ENCODE data around the gene GHRL.
"Not testable (repeated sequence)": the region's sequence is repeated elsewhere in the genome, so short reads cannot be mapped to it uniquely, and the experiment has no call there.

The GHRL gene

DNA sequence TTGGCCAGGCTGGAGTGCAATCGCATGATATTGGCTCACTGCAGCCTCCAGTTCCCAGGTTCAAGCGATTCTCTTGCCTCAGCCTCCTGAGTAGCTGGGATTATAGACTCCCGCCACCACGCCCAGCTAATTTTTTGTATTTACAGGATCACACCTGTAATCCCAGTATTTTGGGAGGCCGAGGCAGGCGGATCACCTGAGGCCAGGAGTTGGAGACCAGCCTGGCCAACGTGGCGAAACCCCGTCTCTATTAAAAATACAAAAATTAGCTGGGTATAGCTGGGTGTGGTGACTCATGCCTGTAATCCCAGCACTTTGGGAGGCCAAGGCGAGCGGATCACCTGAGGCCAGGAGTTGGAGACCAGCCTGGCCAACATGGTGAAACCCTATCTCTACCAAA, 20.3 kb downstream of the GHRL start:
- DNase-seq: not testable (repeated sequence)

DNA sequence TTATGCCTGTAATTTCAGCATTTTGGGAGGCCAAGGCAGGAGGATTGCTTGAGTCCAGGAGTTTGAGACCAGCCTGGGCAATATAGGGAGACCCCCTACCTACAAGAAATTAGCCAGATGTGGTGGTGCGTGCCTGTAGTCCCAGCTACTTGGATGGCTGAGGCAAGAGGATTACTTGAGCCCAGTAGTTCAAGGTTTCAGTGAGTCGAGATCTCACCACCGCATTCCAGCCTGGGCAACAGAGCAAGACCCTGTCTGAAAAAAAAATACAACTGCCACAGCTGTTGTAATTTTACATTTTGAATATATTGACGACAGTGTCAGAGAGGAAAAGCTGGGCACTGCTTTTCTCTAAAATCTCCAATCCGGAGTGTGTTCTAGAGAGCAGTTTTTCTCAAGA, 23.3 kb downstream of the GHRL start:
- no peak for DNase-seq

DNA sequence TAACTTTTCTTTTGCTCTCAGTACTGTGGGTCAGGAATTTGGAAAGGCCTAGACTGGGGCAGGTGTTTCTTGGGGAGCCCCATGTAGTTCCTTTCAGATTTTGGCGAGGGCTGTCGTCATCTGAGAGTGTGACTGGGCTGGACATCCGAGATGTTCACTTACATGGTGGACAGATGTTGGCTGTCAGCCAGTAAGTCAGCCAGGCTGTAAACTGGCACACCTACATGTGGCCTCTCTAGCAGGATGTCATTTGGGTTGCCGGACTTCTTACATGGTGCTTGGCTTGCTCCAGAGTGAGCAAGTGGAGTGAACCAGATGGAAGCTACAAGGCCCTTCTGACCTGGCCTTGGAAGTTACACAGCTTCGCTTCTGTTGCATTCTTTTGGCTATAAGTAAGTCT, 23.8 kb downstream of the GHRL start:
- no peak for DNase-seq

DNA sequence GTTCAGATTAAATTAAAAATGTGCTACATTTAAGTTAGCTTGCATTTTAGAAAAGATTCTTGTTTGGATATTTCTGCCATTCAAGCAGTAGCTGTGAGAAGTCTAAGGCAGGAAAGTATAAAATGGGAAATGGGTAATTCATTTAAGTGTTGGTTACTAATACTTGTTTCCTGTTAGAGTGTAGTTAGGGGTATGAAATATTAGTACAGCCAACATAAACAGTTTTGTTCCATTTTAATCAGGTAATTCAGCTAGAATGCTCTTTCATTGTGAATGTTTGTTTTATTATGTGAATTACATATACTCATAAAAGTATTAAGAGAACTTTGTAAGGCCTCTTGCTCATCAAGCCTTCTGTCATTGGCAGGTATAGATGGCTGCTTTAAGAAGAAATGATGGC, 24.6 kb downstream of the GHRL start:
- no peak for DNase-seq

DNA sequence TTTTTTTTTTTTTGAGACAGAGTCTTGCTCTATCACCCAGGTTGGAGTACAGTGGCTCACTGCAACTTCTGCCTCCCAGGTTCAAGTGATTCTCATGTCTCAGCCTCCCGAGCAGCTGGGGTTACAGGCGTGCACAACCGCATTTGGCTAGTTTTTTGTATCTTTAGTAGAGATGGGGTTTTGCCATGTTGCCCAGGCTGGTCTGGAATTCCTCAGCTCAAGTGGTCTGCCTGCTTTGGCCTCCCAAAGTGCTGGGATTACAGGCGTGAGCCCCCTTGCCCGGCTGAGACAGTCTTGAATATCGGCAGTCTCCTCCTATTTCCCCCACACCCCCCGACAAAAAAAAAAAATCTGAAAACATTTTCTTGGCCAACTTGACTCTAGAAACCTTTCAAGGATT, 25.8 kb downstream of the GHRL start:
- not testable (repeated sequence) for DNase-seq

DNA sequence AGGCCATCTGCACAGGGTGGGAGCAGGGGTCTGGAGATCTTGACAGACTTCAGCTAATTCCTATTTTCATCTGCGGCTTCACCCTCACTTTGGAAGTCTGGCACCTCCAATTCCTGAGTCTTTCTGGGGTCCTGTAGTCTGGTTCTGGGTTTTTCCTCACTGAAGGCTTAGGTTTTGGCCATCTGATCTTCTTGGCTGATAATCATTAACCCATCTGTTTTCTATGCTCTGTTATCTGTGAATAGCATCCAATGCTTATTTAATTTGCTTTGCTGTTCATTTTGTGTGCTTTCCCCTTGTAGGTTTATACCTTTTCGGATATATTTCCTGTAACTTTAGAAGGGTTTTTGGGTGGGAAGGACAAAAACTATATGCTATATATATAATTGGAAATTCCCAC, 26.9 kb downstream of the GHRL start:
- DNase-seq: no peak

DNA sequence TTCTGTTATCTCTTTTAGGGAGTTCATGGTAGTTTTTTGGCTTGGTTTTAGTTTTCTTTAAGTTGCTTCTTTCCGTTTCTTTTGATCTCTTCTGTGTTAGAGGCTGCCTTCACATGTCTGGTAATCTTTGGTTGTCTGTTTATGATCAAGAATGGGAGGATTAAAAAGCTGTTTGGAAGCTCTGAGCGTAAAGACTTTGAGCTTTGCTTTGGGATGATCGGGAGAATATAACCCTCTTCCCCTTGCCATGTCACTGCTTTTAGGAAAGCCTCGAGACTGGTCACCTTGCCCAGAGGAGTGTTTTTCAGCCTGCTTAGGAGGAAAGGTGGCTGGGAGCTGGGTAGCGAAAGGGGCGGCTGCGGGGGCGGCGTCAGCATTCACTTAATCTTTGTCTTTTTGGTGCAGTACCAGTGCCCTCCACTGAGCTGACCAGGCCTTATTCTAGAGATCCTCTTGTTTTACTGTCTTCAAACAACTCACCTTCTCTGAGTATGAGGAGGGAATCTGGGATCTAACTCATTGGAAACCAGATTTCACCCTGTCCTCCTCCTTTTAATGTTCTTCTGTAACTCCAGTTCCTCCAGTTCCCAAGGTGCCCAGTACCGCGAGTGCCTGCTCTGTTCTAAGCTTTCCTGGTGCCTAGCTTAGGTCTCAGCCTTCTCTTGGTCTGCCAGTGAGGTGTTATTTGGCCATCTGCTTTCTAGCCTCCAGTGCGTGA, 28.9 kb downstream of the GHRL start:
- DNase-seq: peak; percentile 49 to 68

DNA sequence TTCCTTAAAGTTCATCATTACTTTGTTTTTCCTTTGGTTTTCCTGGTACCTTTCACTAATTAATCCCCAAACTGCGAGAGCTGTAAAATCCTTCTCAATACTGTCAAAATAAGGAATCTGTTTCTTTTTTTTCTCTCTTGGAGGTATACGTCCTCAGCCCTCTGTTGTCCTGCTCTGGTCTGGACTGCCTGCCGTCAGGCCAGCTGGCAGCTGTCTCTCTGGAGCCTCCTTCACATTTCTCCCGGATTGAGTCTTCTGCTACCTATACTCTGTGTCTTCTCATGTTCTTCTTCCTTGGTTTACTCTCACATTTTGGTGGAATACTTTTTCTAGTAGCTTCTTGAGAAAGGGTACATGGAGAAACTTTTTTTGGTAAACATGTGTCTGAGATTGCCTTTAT, 30.7 kb downstream of the GHRL start:
- no peak for DNase-seq

DNA sequence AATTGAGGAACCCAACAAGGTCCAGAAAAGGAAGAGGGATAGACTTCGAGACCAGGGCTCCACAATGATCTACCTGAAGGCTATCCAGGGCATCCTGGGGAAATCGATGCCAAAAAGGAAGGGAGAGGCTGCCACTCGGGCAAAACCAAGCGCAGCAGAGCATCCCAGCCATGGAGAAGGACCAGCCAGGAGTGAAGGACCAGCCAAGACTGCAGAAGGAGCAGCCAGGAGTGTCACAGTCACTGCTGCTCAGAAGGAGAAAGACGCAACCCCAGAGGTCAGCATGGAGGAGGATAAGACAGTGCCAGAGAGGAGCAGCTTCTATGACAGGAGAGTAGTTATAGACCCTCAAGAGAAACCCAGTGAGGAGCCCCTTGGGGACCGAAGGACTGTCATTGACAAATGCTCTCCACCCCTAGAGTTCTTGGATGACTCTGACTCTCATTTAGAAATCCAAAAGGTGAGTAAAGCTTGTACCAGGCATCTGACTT, 32.5 kb downstream of the GHRL start:
- no peak for DNase-seq

DNA sequence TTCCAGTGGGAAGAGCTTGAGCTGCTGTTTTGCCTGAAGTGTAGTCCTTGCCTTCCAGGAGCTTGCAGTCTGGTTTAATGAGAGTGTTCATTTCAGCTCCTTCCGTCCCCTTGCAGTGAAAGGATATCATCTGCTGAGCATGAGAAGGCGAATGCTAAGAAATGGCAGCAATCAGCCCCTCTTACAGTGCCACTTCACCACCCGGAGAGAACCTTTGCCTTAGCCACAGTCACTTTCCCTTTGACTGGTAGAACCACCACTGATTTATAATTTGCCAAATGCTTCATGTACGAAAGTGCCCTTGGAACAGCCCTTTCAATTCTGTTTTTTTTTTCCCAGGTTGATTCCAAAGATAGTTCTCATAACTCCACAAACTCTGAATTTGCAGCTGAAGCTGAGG, 32.9 kb downstream of the GHRL start:
- DNase-seq: no peak

DNA sequence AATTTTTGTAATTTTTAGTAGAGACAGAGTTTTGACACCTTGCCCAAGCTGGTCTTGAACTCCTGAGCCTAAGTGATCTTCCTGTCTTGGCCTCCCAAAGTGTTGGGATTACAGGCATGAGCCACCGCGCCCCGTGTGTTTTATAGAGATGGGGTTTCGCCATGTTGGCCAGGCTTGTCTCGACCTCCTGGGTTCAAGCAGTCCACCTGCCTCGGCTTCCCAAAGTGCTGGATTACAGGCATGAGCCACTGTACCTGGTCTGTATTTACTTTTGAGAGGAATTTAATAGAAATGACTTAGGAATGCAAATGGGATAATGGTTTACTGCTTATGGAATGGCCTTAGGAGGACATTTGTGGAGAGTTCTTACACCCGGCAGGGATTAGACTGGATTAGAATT, 33.7 kb downstream of the GHRL start:
- DNase-seq: no peak

DNA sequence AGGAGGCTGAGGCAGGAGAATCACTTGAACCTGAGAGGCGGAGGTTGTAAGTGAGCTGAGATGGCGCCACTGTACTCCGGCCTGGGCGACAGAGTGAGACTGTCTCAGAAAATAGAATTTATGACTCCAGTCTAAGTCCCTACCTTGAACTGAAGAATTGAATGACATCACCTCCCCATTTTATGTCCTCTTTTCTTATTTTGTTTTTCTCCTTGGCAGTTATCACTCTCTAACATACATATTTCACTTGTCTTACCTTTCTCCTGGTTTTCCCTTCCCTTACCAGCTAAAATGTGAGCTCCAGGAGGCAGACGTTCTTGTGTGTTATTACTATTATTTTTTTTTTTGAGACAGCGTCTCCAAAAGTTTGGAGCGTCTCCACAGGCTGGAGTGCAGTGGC, 36.9 kb downstream of the GHRL start:
- no peak for DNase-seq

DNA sequence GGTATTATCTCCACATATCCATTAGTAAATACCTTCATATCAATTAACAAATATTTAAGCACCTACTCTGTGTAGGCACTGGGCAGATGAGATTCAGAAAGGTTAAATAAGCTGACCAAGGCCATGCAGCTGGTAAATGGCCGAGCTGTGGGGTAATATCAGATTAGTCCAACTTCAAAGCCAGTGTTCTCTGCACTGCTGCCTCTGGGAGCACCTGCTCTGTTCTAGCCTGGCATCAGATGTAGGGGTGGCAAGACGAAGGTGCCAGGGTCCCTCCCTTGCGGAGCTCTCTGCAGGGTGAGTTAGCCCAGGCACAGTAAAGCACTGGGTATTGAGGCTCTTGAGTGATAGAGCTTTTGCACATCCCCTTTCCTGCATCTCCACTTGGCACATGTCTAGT, 39.0 kb downstream of the GHRL start:
- DNase-seq: no peak

DNA sequence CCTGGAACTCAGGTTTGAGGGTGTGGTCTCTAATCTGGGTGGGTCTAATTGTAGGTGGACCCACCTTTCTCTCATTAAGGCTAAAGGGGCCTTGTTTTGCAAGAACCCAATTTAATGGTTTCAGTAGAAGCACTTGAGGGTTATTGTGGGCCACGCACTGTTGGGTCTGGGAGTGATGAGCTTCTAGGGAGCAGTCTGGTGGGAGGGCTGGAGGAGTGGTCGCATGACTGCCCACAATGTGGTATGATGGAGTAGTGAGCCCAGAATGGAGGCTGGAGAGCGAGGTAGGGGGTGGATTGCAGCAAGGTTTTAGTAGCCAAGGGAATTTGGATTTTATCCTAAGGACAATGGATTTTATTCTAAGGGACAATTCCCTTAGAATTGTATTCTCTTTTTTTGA, 41.7 kb downstream of the GHRL start:
- no peak for DNase-seq

DNA sequence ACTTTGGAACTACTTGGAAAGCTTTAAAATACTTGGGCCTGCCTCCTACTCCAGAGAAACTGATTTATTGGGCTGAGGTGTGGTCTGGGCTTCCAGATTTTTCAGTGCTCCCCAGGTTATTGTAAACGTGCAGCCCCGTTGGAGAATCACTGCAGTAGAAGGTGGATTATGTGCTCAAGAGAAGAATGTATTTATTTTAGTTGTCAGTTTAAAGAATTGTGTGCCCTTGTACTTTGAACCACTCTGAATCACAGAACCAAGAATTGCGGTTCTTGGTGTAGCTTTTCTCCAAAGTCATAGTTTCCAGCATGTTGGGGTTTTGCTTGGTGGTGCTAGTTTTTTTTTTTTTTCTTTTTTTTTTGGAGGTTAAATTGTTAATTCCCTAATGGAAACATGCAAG, 42.9 kb downstream of the GHRL start:
- no peak for DNase-seq

DNA sequence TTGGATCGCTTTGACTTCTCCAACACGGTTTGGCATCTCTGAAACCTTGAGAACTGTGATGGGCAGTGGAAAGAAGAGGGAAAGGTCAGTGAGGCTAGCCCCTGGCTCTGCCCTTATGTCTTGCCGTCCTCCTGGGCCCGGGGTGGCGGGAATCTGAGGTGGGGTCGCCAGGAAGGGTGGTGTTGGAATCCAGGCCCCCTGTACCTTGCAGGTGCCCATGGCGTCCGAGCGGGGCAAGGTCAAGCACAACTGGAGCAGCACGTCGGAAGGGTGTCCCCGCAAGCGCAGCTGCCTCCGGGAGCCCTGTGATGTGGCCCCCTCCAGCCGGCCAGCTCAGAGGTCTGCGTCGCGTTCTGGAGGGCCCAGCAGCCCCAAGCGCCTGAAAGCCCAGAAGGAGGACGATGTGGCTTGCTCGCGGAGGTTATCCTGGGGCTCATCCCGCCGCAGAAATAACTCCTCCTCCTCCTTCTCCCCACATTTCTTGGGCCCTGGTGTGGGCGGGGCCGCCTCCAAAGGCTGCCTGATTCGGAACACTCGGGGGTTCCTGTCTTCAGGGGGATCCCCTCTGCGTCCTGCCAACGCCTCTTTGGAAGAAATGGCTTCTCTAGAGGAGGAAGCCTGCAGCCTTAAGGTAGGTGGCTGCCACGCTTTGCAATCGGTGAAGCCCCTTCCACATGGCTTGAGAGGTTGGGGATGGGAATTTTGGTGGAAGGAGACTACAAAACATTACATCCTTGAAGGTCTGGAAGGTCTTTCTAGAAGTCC, 43.6 kb downstream of the GHRL start:
- DNase-seq: peak; percentile 41 to 60

DNA sequence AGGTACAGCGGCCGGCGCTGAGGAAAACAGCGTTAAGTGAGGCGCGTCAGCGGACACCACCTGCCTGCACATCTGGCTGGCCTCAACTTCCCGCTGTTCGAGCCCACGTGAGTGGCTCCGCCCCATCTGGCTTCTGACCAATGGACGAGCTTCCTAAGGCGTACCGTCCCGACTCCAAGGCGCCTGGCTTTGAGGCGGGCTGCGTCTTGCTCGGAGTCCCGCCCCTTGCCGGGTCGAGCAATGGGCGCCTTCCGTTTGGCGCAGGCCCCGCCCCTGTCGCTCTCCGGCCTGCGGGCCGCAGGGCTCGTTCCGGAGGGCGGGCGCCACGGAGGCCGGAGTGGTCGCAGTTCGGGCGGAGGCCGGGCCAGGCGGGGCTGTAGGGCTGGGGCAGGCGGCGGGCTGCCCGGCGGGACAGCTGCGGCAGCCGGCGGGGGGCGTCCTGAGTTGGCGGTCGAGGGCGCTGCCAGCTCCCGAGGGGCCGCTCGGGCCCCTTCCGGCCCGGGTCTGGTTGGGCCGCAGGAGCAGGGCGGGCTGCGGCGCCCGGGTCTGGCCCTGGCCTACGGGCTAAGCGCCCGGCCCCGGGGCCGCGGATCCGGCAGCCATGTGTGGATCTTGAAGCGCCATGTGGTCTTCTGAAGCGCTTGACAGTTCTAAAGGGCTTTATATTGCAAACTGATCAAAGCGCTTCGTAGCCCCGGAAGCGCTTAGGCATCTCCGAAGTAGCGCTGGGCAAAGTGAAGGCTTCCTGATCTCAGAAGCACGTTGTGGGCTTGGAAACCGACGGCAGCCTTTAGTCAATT, 44.4 kb downstream of the GHRL start, which contains the start of gene TATDN2:
TATDN2 (plus strand) TSS at position 276 of the 800 bp plus-strand sequence. CDS start 742 bp downstream, outside the sequence.
- peak; percentile 94 to 96 for DNase-seq

DNA sequence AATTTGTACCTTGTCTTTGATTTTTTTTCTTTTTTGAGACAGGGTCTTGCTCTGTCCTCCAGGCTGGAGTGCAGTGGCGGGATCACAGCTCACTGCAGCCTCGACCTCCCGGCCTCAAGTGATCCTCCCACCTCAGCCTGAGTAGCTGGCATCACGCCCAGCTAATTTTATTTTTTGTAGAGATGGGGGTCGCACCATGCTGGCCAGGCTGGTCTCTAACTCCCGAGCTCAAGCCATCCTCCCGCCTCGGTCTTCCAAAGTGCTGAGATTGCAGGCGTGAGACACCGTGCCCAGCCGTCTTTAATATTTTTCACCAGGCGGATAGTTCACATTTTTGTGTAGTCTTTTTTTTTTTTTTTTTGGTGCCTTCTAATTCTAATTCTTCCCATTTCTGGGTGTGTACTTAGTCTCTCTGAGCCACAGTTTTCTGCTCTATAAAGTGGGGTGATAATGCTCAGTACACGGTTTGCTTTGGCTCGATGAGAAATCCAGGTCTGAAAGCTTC, 45.0 kb downstream of the GHRL start:
- DNase-seq: no peak

DNA sequence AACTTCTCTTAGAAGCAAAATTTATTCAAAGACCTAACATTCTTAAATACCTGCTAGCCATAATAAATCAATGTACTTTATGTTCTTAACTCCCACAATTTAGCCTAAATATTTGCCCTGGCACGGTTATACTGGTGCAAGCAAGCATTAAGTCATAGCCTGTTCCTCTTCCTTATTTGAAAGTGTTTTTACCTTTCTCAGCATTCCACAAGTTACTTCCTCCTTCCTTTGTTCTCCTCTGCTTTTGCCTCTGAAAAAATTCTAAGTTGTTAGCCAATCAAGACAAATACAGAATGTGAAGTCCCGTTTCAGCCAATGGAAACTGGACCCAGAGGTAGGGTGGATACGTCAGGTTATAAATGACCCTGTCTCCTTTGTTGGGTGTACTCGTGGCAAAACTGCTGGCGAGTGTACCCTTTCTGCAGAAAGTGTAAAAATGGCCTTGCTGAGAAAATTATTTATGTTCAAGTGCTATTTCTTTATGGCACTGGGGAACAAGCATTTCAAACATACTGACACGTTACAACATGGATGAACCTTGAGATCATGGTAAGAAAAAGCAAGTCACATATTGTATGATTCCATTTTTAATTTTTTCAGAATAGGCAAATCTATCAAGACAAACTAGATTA, 47.5 kb downstream of the GHRL start:
- DNase-seq: no peak

DNA sequence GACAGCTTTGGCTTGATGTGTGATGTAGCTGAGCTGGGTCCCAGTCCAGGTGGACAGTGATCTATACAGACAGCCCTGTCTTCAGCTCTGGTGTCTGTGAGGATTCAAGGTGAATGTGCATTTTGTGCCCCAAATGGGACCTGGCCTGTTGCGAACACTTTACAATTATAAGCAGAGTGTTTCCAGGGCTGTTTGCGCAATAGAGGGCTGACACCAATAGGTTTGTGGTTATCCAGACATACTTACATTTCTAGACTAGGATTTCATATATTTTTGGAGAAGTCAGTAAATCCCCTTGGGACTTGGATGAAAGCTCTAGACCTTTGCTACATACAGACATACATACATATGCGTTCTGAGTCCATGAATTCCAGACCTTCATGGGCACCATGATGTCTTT, 48.7 kb downstream of the GHRL start:
- no peak for DNase-seq

DNA sequence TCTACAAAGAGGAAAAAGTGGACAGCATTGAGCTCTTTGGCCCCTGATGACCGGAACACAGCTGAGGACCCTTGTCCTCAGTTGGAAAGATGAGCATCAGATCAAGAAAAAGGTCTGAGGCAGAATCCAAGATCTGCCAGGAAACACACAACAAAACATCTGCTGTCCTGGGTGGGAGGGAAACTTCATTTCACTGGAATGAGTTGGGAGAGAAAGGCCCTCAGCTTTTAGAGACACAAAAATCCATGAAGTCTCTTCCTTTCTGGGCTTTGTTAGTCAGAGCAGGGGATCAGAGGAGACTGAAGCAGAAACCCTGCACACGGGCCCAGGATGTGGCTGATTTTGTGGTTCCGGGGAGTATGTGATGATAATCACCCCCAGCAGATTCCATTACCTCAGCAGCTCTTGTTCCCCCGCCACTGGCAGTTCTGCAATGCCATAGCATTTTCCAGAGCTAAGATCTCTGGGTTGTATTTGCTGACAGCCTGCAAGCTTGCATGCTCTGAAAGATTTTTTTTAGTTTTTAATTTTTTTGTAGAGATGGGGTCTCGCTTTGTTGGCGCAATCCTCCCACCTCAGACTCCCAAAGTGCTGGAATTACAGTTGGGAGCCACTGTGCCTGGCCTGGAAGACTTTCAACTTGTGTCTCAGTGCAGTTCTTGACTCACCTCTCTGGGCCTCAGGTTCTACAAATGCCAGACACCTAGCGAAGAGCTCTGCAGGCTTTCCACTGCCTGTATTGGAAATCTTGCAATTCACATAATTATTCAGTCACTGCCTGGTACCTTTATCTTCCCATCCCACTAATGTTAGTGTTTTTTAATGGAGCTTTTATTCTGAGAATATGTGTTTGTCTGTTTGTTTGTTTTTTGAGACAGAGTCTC, 50.3 kb downstream of the GHRL start:
- peak; percentile 66 to 74 for DNase-seq

DNA sequence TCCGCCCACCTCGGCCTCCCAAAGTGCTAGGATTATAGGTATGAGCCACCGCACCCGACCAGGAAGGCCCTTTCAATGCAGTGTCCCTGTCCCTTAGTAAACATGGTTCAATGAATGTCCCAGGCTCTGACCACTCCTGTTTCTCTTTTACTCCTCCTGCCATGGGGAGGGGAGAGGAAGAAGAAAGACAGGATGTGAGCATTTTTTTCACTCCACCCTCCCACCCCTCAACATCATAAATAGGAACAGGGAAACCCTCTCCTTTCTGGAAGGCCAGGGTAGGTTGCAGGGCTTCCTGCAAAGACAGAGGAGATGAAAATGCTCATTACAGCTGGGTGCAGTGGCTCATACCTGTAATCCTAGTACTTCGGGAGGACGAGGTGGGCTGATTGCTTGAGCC, 51.9 kb downstream of the GHRL start:
- no peak for DNase-seq
